Fibroblast of peridontal ligament (primary cell): Measurements from ENCODE around the gene SH3BP5.

ENCODE experiments used
- DNase-seq: peaks from one replicate; pipeline ENCODE4 v3.0.0-alpha.2; 2010; ENCODE audit errors: extremely low read depth

Gene SH3BP5

GRCh38 chr3:15277861-15278500, 54.4 kb downstream of the SH3BP5 start:
- DNase-seq: no peak

- DNase-seq: no peak
Measured at GRCh38 chr3:15276028-15276724, 56.2 kb downstream of the SH3BP5 start.

- DNase-seq: no peak
Measured at GRCh38 chr3:15273227-15273626, 59.2 kb downstream of the SH3BP5 start.

- no peak for DNase-seq
Measured at GRCh38 chr3:15272426-15273196, 59.8 kb downstream of the SH3BP5 start.

GRCh38 chr3:15271785-15272381, 60.5 kb downstream of the SH3BP5 start:
- no peak for DNase-seq

- no peak for DNase-seq
Measured at GRCh38 chr3:15271030-15271429, 61.4 kb downstream of the SH3BP5 start.

GRCh38 chr3:15269091-15269989, 63.0 kb downstream of the SH3BP5 start:
- peak; percentile 82 for DNase-seq

- peak; percentile 88 for DNase-seq
Measured at GRCh38 chr3:15268033-15268631, 64.3 kb downstream of the SH3BP5 start.

GRCh38 chr3:15267502-15267901, 64.9 kb downstream of the SH3BP5 start:
- DNase-seq: no peak

- DNase-seq: no peak
Measured at GRCh38 chr3:15266510-15267376, 65.6 kb downstream of the SH3BP5 start.

GRCh38 chr3:15265655-15266509, 66.5 kb downstream of the SH3BP5 start:
- DNase-seq: no peak

- peak; percentile 53 for DNase-seq
Measured at GRCh38 chr3:15264486-15264885, 67.9 kb downstream of the SH3BP5 start.

GRCh38 chr3:15263926-15264325, 68.5 kb downstream of the SH3BP5 start:
- DNase-seq: no peak

GRCh38 chr3:15263120-15263519, 69.3 kb downstream of the SH3BP5 start:
- DNase-seq: no peak

GRCh38 chr3:15262021-15262420, 70.4 kb downstream of the SH3BP5 start:
- DNase-seq: no peak

- no peak for DNase-seq
Measured at GRCh38 chr3:15261274-15261673, 71.1 kb downstream of the SH3BP5 start.

GRCh38 chr3:15260531-15260930, 71.9 kb downstream of the SH3BP5 start:
- no peak for DNase-seq

GRCh38 chr3:15258720-15259119, 73.7 kb downstream of the SH3BP5 start:
- DNase-seq: no peak

GRCh38 chr3:15256861-15257341, 75.5 kb downstream of the SH3BP5 start:
- no peak for DNase-seq
